ENCODE data around the gene TMEM214. TPM values are rescaled to one million over a fixed set of nuclear protein-coding genes. Genes with fewer than 3 reads are reported as not detected.
A peak's percentile ranks its signal among the peaks of the same experiment; 100 is the strongest.

The TMEM214 gene
- total and polyA plus RNA-seq, 2 of the 8 experiments (the other 6 are each of a cell fraction or from before 2014, with no cell fraction given), result 49.7 to 71.0 TPM

- TF ChIP-seq TBP (IDR thresholded peaks at IDR 0.05; ENCODE audit: low read depth, low read length) (no peak), SP2 (IDR thresholded peaks at IDR 0.05; ENCODE audit: low read length) (no peak), CHD7 (IDR thresholded peaks at IDR 0.05; ENCODE audit: insufficient replicate concordance, low read length) (no peak), KDM4A (IDR thresholded peaks at IDR 0.05; ENCODE audit: low read depth, low read length, severe bottlenecking) (peak; percentile 97), TCF12 (IDR thresholded peaks at IDR 0.05; ENCODE audit: low read depth, low read length) (no peak), GABPA (IDR thresholded peaks at IDR 0.05; ENCODE audit: borderline replicate concordance, insufficient read depth, low read length) (no peak; the same call in 1 of the 2 replicates), RAD21 (IDR thresholded peaks at IDR 0.05 in 1 of 2, conservative IDR thresholded peaks at IDR 0.05 in 1 of 2; ENCODE audit: low read depth in 2 of 2, low read length in 2 of 2) (peak; percentile 45 to 57), RFX5 (IDR thresholded peaks at IDR 0.05; ENCODE audit: borderline replicate concordance, low read depth, low read length) (no peak), CEBPB (IDR thresholded peaks at IDR 0.05; ENCODE audit: low read depth, low read length) (no peak), YY1 (IDR thresholded peaks at IDR 0.05; ENCODE audit: low read depth, low read length) (0 out of 2 replicates have a peak, but pooled peaks have one; percentile 13)
Observed at GRCh38 chr2:27085673-27086089, 52.9 kb downstream of the TMEM214 start (continued).

Data from H1 (cell line).